T-helper 1 cell (primary cell): Measurements from ENCODE around the gene MTCL3.

Source experiments
- DNase-seq, 5 donors: peaks; one replicate each; pipeline ENCODE4 v3.0.0-alpha.2; 2012 to 2020

MTCL3 gene

GRCh38 chr6:127518710-127519468, at the start of gene MTCL3:
MTCL3 (minus strand) TSS chr6:127519335.
- peak in 1 of 5 donors; percentile 70 for DNase-seq

- DNase-seq, result no peak
These were observed 48.3 kb upstream of the MTCL3 start for GRCh38 chr6:127567476-127567875.

GRCh38 chr6:127566651-127567050, 47.5 kb upstream of the MTCL3 start:
- DNase-seq, result no peak

GRCh38 chr6:127566119-127566518, 47.0 kb upstream of the MTCL3 start:
- no peak for DNase-seq

GRCh38 chr6:127564761-127565160, 45.6 kb upstream of the MTCL3 start:
- DNase-seq, result no peak

GRCh38 chr6:127561660-127562059, 42.5 kb upstream of the MTCL3 start:
- DNase-seq, result no peak

GRCh38 chr6:127554435-127555006, 35.4 kb upstream of the MTCL3 start:
- no peak for DNase-seq

GRCh38 chr6:127550403-127550802, 31.3 kb upstream of the MTCL3 start:
- no peak for DNase-seq

- no peak for DNase-seq
These were observed 28.9 kb upstream of the MTCL3 start for GRCh38 chr6:127547904-127548649.

- peak in 2 of 5 donors; percentile 2 to 30 for DNase-seq
These were observed 28.1 kb upstream of the MTCL3 start for GRCh38 chr6:127547215-127547614.

GRCh38 chr6:127539272-127539671, 20.1 kb upstream of the MTCL3 start:
- DNase-seq, result peak in 1 of 5 donors; percentile 15

- DNase-seq, result no peak
These were observed 19.7 kb upstream of the MTCL3 start for GRCh38 chr6:127538750-127539264.

GRCh38 chr6:127533736-127534135, 14.6 kb upstream of the MTCL3 start:
- no peak for DNase-seq

- no peak for DNase-seq
These were observed 13.9 kb upstream of the MTCL3 start for GRCh38 chr6:127533011-127533410.

GRCh38 chr6:127522714-127523113, 3.6 kb upstream of the MTCL3 start:
- no peak for DNase-seq

- DNase-seq, result no peak
These were observed 931 bp upstream of the MTCL3 start for GRCh38 chr6:127520066-127520465.

- DNase-seq, result no peak
These were observed 292 bp upstream of the MTCL3 start for GRCh38 chr6:127519469-127519785.

GRCh38 chr6:127518191-127518709, 885 bp downstream of the MTCL3 start:
- peak in 1 of 5 donors; percentile 25 for DNase-seq

GRCh38 chr6:127517693-127518092, 1.4 kb downstream of the MTCL3 start:
- DNase-seq, result no peak

- peak in 4 of 5 donors; percentile 12 to 75 (median 24) for DNase-seq
These were observed 2.4 kb downstream of the MTCL3 start for GRCh38 chr6:127516662-127517273.

- peak; percentile 56 to 84 (median 63) for DNase-seq
These were observed 3.1 kb downstream of the MTCL3 start for GRCh38 chr6:127515794-127516661.

- peak in 2 of 5 donors; percentile 16 to 41 for DNase-seq
These were observed 3.8 kb downstream of the MTCL3 start for GRCh38 chr6:127515234-127515793.
